ENCODE measurements around the gene FAM229A.

Gene FAM229A

DNA sequence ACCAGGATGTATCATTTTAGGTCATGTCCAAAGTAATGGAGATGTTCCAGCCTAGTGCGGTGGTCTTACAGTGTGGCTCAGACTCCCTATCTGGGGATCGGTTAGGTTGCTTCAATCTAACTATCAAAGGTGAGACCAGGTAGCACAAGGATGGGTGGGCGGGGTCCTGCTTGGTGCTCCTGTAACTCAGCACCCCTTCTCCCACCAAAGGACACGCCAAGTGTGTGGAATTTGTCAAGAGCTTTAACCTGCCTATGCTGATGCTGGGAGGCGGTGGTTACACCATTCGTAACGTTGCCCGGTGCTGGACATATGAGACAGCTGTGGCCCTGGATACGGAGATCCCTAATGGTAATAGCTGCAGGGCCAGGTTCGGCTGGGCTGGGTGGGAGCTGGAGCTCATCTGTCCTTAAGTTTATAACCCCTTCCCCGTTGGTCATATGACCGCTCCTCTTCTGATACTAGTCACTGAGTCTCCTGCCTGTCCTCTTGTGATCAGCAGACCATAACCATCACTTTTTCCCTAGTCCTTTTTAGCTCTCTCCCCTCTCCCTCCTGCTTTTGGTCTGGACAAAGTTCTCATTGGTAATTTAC lies 31.6 kb downstream of the FAM229A start:
- no peak for DNase-seq (ENCODE audit: low spot score)

GRCh38 chr1:32329931-32330466 lies 32.3 kb downstream of the FAM229A start:
- no peak for DNase-seq (ENCODE audit: low spot score)

- no peak for DNase-seq (ENCODE audit: low spot score)
Observed at GRCh38 chr1:32327204-32327603, 35.1 kb downstream of the FAM229A start.

DNA sequence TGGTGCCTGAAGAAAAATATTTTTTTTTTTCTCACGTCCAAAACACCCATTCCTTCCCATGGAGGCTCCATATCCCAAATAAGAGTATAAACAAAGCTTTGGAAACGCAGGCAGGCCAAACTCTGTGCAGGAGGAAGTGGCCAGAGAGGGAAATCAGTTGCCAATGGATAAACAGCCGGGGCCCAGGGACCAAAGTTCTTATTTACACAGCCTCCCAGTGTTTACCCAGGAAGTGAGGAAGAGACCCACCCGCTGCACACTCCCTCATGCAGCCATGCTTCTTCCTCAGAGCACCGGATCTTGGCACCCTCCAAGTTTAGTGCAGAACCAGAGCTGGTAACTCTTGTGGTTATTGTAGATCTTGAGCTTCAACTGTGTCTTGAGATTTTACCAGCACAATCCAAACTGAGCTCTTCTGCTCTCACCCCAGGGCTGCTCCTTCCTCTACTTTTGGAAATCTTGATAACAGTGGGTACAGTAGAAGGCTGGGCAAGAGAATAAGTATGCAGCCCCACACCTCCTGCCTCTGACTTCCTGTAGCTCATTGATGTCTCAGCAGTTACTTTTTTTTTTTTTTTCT lies 40.5 kb downstream of the FAM229A start:
- DNase-seq (ENCODE audit: low spot score): no peak

DNA sequence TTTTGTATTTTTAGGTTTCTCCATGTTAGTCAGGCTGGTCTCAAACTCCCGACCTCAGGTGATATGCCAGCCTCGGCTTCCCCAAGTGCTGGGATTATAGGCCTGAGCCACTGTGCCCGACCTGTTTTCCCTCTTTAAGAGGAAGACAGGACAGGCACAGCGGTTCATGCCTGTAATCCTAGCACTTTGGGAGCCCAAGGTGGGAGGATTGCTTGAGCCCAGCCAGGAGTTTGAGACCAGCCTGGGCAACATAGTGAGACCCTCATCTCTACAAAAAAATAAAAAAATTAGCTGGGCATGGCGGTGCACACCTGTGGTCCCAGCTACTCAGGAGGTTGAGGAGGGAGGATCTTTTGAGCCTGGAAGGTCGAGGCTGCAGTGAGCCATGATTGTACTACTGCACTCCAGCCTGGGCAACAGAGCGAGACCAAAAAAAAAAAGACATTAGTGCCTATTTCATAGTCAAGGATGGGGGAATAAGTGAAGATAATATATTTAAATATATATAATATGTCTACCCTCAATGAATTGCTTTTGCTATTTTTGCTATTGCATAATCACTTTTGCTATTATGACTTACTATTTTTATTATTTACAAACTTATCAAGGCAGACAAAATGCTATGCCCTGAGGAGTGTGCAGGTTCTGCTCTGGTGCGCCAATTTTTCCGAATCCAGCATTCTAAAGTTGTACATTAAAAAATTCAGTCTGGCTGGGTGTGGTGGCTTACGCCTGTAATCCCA lies 44.0 kb downstream of the FAM229A start:
- DNase-seq (ENCODE audit: low spot score): no peak

GRCh38 chr1:32316903-32317277 lies 45.4 kb downstream of the FAM229A start:
- no peak for DNase-seq (ENCODE audit: low spot score)

DNA sequence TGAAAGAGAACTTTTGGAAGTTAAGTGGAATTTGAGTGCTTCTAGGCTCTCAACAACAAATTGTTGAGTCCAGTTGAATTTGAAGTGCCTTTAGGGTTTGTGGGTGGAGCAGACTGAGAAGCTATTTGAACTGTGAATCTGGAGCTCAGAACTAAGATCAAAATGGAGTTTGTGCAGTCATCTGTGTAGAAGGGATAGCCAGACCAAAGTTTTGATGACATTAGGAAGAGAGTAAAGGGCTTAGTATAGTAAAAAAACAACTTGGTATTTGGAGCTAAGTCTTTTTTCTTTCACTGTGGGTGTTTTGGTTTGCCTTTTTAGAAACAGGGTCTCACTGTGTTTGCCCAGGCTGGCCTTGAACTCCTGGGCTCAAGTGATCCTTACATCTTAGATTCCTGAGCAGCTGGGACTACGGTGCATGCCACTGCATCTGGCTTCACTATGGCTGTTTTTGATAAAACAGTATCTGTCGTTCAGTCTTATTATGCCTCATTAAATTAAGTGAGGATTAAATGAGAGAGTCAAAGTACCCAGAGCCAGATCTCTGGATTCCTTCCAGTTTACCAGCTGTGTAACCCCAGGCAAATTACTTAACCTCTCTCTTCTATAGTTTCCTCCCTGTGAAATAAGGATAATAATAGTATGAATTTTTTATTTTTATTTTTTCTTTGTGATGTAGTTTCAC lies 50.4 kb downstream of the FAM229A start:
- no peak for DNase-seq (ENCODE audit: low spot score)

All from COLO829 (cell line).